Measurements from ENCODE around the gene SPTLC1. TPM values are rescaled to one million over a fixed set of nuclear protein-coding genes. Genes with fewer than 3 reads are reported as not detected.
A peak's percentile ranks its signal among the peaks of the same experiment; 100 is the strongest.
"Not testable (repeated sequence)": the region's sequence is repeated elsewhere in the genome, so short reads cannot be mapped to it uniquely, and the experiment has no call there.

The SPTLC1 gene
- total RNA-seq, 2 donors from 2014 or later: 54.4 to 55.5 TPM

- H3K4me3 Mint-ChIP-seq: no peak overlapping the region
- peaks cover 45% of the 10 kb centered on the region for H3K27me3 Mint-ChIP-seq (ENCODE audit: low read depth)
- H3K9me3 Mint-ChIP-seq: peaks cover 0 to 2% of the 10 kb centered on the region in 2 donors
- DNase-seq: no peak
- H3K27ac Mint-ChIP-seq: no peak overlapping the region
- no peak for ATAC-seq (replicated peaks in 1 of 2)
- H3K36me3 Mint-ChIP-seq (ENCODE audit: insufficient read depth in 2 of 2): peaks cover 0 to under 1% of the 10 kb centered on the region in 2 donors
- H3K4me1 Mint-ChIP-seq (ENCODE audit: low read depth): peaks cover 28% of the 10 kb centered on the region
Observed at GRCh38 chr9:92136184-92136858, 21.1 kb upstream of the SPTLC1 start.

DNA sequence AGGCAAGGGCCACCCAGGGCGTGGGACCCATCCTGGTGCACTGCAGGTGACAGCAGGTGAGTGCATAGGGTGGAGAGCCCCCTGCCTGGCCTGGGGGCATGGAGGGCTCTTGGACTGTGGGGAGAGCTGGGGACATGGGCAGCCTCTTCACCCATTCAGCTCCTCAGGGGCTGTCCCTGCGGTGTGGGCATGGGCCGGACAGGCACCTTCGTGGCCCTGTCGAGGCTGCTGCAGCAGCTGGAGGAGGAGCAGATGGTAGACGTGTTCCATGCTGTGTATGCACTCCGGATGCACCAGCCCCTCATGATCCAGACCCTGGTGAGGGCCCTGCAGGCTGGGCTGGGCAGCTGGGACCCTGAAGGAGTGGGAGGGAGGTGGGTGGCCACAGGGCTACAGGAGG lies 20.4 kb upstream of the SPTLC1 start:
- Mint-ChIP-seq H3K27me3 (ENCODE audit: low read depth) (peaks cover 37% of the 10 kb centered on the region), H3K27ac (no peak overlapping the region), H3K9me3 (peaks cover 0 to 4% of the 10 kb centered on the region in 2 donors), H3K4me1 (ENCODE audit: low read depth) (peaks cover 21% of the 10 kb centered on the region), H3K4me3 (no peak overlapping the region), H3K36me3 (ENCODE audit: insufficient read depth in 2 of 2) (peaks cover 0 to 6% of the 10 kb centered on the region in 2 donors)
- DNase-seq (no peak), ATAC-seq (replicated peaks in 1 of 2) (no peak)

DNA sequence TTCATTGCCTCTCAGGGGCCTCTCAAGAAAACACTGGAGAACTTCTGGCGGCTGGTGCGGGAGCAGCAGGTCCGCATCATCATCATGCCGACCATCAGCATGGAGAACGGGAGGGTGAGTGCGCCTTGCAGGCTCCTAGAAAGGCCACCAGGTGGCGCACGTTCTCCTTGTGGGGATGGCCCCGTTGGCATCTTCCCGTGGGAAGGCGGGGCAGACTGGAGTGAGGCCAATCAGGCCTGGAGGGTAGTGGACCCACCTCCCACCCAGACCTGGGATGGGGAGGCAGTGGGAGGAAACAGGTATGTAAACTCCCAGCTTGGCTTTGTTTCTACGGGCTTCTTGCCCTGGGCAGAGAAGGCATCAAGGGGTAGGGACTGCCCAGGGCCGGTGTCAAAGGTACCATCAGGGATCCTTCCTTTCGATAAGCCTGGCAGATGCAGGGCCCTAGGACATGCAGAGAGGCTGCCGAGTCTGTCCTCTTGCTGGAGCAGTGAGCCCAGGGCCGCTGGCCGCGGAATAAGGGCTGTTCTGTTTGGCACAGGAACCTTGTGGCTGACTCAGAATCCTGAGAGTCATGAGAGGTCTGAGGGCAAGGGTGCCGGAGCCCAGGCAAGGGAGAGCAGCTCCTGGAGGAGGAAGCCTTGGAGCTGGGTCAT lies 18.9 kb upstream of the SPTLC1 start:
- peak; percentile 74 to 80 for ATAC-seq (replicated peaks in 1 of 2)
- peak overlapping the region; percentile 84 for H3K27ac Mint-ChIP-seq
- peaks cover 12% of the 10 kb centered on the region for H3K4me1 Mint-ChIP-seq (ENCODE audit: low read depth)
- H3K9me3 Mint-ChIP-seq: peaks cover 0 to 4% of the 10 kb centered on the region in 2 donors
- peak overlapping the region; percentile 28 to 82 for H3K4me3 Mint-ChIP-seq
- peaks cover 0 to 6% of the 10 kb centered on the region in 2 donors for H3K36me3 Mint-ChIP-seq (ENCODE audit: insufficient read depth in 2 of 2)
- DNase-seq: peak; percentile 79 to 81
- peaks cover 24% of the 10 kb centered on the region for H3K27me3 Mint-ChIP-seq (ENCODE audit: low read depth)

DNA sequence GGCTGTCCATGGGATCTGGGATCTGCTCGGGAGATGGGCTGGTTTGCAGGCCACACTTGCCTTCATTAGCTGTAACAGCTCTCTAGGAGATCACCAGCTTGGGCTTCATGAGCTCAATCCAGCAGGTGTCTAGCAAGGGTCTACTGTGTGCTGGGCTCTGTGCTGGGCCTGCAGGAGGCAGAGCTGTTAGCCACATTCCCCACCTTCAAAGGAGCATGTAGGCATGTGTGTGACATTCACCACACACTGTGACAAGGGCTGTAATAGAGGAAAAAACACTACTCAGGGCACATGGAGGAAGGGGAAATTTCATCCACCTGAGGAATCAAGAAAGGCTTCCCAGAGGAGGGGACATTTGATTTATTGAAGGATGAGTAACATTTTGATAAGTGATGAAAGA lies 17.7 kb upstream of the SPTLC1 start:
- ATAC-seq (replicated peaks in 1 of 2); H3K27ac Mint-ChIP-seq; H3K9me3 Mint-ChIP-seq; DNase-seq; H3K36me3 Mint-ChIP-seq (ENCODE audit: insufficient read depth in 2 of 2): not testable (repeated sequence)
- H3K4me3 Mint-ChIP-seq: peak overlapping the region in 1 of 2 donors; percentile 9
- peaks cover 21% of the 10 kb centered on the region for H3K27me3 Mint-ChIP-seq (ENCODE audit: low read depth)
- H3K4me1 Mint-ChIP-seq (ENCODE audit: low read depth): peaks cover 12% of the 10 kb centered on the region

DNA sequence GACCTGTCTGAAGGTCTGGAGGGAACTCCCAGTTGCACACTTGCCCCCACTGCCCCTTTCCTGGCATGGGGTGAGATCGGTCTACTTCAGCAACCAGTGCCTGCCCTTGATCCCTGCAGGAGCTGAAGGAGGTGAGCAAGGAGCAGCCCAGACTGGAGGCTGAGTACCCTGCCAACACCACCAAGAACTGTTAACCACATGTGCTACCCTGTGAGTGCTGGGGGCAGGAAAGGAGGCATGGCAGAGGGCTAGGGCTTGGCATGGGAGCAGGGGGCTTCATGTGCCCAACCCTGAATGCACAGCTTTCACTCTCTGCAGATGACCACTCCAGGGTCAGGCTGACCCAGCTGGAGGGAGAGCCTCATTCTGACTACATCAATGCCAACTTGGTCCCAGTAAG lies 17.3 kb upstream of the SPTLC1 start:
- Mint-ChIP-seq H3K27ac (no peak overlapping the region), H3K4me3 (no peak overlapping the region), H3K9me3 (peaks cover 0 to 4% of the 10 kb centered on the region in 2 donors), H3K4me1 (ENCODE audit: low read depth) (peaks cover 12% of the 10 kb centered on the region), H3K27me3 (ENCODE audit: low read depth) (peaks cover 21% of the 10 kb centered on the region), H3K36me3 (ENCODE audit: insufficient read depth in 2 of 2) (peaks cover 0 to 6% of the 10 kb centered on the region in 2 donors)
- DNase-seq: no peak
- no peak for ATAC-seq (replicated peaks in 1 of 2)

GRCh38 chr9:92122800-92123199 lies 7.6 kb upstream of the SPTLC1 start:
- no peaks in the 10 kb centered on the region for H3K9me3 Mint-ChIP-seq

GRCh38 chr9:92122061-92122460 lies 6.8 kb upstream of the SPTLC1 start:
- no peaks in the 10 kb centered on the region for H3K9me3 Mint-ChIP-seq
- H3K27ac Mint-ChIP-seq: no peak overlapping the region
- DNase-seq (no peak), ATAC-seq (replicated peaks in 1 of 2) (no peak)
- H3K36me3 Mint-ChIP-seq (ENCODE audit: insufficient read depth in 2 of 2): no peaks in the 10 kb centered on the region
- no peaks in the 10 kb centered on the region for H3K4me1 Mint-ChIP-seq (ENCODE audit: low read depth)
- H3K27me3 Mint-ChIP-seq (ENCODE audit: low read depth): no peaks in the 10 kb centered on the region
- no peak overlapping the region for H3K4me3 Mint-ChIP-seq

More at GRCh38 chr9:92122800-92123199, 7.6 kb upstream of the SPTLC1 start:
- DNase-seq (no peak), ATAC-seq (replicated peaks in 1 of 2) (no peak)
- no peak overlapping the region for H3K4me3 Mint-ChIP-seq
- H3K4me1 Mint-ChIP-seq (ENCODE audit: low read depth): no peaks in the 10 kb centered on the region
- H3K36me3 Mint-ChIP-seq (ENCODE audit: insufficient read depth in 2 of 2): no peaks in the 10 kb centered on the region
- H3K27ac Mint-ChIP-seq: no peak overlapping the region
- no peaks in the 10 kb centered on the region for H3K27me3 Mint-ChIP-seq (ENCODE audit: low read depth)

DNA sequence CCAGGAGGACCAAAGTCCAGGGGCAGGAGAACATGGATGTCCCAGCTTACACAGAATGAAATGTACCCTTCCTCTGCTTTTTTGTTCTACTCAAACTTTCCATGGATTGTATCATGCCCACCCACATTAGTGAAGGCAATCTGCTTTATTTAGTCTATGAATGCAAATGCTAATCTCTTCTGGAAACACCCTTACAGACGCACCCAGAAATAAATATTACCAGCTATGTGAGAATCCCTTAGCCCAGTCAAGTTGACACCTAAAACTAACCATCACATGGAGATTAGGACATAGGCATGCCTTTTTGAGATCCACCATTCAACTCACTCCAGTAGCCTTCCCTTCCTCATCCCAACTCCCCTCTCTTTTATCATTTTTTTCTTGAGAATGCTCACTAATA lies 6.1 kb upstream of the SPTLC1 start:
- Mint-ChIP-seq H3K4me1 (ENCODE audit: low read depth) (peaks cover 3% of the 10 kb centered on the region), H3K27me3 (ENCODE audit: low read depth) (no peaks in the 10 kb centered on the region), H3K27ac (no peak overlapping the region), H3K9me3 (no peaks in the 10 kb centered on the region), H3K36me3 (ENCODE audit: insufficient read depth in 2 of 2) (no peaks in the 10 kb centered on the region), H3K4me3 (no peak overlapping the region)
- ATAC-seq (replicated peaks in 1 of 2) (no peak), DNase-seq (no peak)

- Mint-ChIP-seq H3K9me3 (no peaks in the 10 kb centered on the region), H3K27ac (no peak overlapping the region), H3K4me1 (ENCODE audit: low read depth) (peaks cover 13% of the 10 kb centered on the region), H3K36me3 (ENCODE audit: insufficient read depth in 2 of 2) (no peaks in the 10 kb centered on the region), H3K27me3 (ENCODE audit: low read depth) (no peaks in the 10 kb centered on the region), H3K4me3 (no peak overlapping the region)
- DNase-seq (no peak), ATAC-seq (replicated peaks in 1 of 2) (no peak)
Observed at GRCh38 chr9:92120138-92120537, 4.9 kb upstream of the SPTLC1 start.

DNA sequence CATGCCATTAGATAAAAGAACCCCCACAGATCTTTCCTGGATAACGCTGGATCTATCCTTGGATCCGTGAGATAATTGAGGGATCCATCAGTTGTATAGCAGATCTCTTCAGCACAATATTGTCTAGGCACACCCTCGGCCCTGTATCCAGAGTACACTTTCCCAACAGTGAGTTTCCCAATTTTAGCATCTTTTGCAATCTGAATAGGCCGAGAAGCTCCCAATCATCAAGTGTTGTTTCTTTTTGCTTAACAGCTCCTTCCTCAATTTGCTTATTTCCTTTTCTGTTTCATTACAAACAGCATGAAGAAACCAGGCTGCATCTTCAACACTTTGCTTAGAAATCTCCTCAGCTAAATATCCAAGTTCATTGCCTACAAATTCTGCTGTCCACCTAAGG lies 4.4 kb upstream of the SPTLC1 start:
- H3K27me3 Mint-ChIP-seq (ENCODE audit: low read depth): no peaks in the 10 kb centered on the region
- H3K9me3 Mint-ChIP-seq: no peaks in the 10 kb centered on the region
- no peak for DNase-seq
- H3K36me3 Mint-ChIP-seq (ENCODE audit: insufficient read depth in 2 of 2): no peaks in the 10 kb centered on the region
- no peak overlapping the region for H3K4me3 Mint-ChIP-seq
- no peak overlapping the region for H3K27ac Mint-ChIP-seq
- peaks cover 15% of the 10 kb centered on the region for H3K4me1 Mint-ChIP-seq (ENCODE audit: low read depth)
- no peak for ATAC-seq (replicated peaks in 1 of 2)

DNA sequence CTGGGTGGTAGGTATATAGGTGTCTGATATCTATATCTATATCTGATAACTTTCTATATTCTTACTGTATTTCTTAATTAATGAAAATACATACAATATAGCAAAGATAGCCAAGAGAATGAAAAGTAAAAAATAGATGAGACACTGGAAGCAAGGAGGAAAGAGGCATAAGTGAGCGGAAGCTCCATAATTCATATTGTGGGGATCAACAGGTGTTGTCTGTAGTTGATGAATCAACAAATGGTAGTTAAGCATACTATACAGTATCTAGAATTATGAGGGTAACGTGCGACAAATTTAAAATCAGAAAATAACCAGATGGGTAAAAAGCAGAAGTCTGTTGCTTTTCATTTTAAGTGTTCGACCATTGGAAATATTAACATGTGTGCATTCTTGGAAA lies 7.1 kb downstream of the SPTLC1 start:
- peaks cover 13 to 29% of the 10 kb centered on the region in 2 donors for H3K36me3 Mint-ChIP-seq (ENCODE audit: insufficient read depth in 2 of 2)
- H3K4me1 Mint-ChIP-seq (ENCODE audit: low read depth): peaks cover 10% of the 10 kb centered on the region
- H3K4me3 Mint-ChIP-seq: no peak overlapping the region
- ATAC-seq (replicated peaks in 1 of 2) (no peak), DNase-seq (no peak)
- no peaks in the 10 kb centered on the region for H3K27me3 Mint-ChIP-seq (ENCODE audit: low read depth)
- no peak overlapping the region for H3K27ac Mint-ChIP-seq
- no peaks in the 10 kb centered on the region for H3K9me3 Mint-ChIP-seq

DNA sequence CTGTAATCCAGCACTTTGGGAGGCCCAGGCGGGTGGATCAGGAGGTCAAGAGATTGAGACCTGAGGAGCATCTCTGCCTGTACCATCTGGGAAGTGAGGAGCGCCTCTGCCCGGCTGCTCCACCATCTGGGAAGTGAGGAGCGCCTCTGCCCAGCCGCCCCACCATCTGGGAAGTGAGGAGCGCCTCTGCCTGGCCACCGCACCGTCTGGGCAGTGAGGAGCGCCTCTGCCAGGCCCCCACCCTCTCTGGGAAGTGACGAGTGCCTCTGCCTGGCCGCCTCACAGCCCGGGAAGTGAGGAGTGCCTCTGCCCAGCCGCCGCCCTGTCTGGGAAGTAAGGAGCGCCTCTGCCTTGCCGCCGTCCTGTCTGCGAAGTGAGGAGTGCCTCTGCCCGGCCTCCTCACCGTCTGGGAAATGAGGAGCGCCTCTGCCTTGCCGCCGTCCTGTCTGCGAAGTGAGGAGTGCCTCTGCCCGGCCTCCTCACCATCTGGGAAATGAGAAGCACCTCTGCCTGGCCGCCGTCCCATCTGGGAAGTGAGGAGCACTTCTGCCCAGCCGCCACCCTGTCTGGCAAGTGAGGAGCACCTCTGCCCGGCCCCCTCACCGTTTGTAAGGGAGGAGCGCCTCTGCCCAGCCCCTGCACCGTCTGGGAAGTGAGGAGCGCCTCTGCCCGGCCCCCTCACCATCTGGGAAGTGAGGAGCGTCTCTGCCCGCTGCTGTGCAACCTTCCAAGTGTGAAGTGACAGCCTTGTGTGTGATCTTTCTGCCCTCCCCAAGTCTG lies 9.6 kb downstream of the SPTLC1 start:
- ATAC-seq (replicated peaks in 1 of 2); DNase-seq; H3K27me3 Mint-ChIP-seq (ENCODE audit: low read depth); H3K27ac Mint-ChIP-seq; H3K4me1 Mint-ChIP-seq (ENCODE audit: low read depth); H3K9me3 Mint-ChIP-seq; H3K4me3 Mint-ChIP-seq: not testable (repeated sequence)
- peaks cover 10 to 26% of the 10 kb centered on the region in 2 donors for H3K36me3 Mint-ChIP-seq (ENCODE audit: insufficient read depth in 2 of 2)

- Mint-ChIP-seq H3K4me1 (ENCODE audit: low read depth) (peaks cover 16% of the 10 kb centered on the region), H3K36me3 (ENCODE audit: insufficient read depth in 2 of 2) (peaks cover 10 to 22% of the 10 kb centered on the region in 2 donors)
- H3K4me3 Mint-ChIP-seq; H3K9me3 Mint-ChIP-seq; H3K27ac Mint-ChIP-seq; DNase-seq; H3K27me3 Mint-ChIP-seq (ENCODE audit: low read depth); ATAC-seq (replicated peaks in 1 of 2): not testable (repeated sequence)
Observed at GRCh38 chr9:92103601-92104000, 11.6 kb downstream of the SPTLC1 start.

Data from activated T-cell treated with anti-CD3 and anti-CD28 coated beads, Interleukin-2, amount 50 U/mL, for 72 hours (primary cell).